Measurements from ENCODE around the gene IL10. TPM values are rescaled to one million over a fixed set of nuclear protein-coding genes. Genes with fewer than 3 reads are reported as not detected.
"Not testable (repeated sequence)": the region's sequence is repeated elsewhere in the genome, so short reads cannot be mapped to it uniquely, and the experiment has no call there.

Gene IL10
- total RNA-seq, 2 donors from 2014 or later = 0.93 to 3.1 TPM

DNA sequence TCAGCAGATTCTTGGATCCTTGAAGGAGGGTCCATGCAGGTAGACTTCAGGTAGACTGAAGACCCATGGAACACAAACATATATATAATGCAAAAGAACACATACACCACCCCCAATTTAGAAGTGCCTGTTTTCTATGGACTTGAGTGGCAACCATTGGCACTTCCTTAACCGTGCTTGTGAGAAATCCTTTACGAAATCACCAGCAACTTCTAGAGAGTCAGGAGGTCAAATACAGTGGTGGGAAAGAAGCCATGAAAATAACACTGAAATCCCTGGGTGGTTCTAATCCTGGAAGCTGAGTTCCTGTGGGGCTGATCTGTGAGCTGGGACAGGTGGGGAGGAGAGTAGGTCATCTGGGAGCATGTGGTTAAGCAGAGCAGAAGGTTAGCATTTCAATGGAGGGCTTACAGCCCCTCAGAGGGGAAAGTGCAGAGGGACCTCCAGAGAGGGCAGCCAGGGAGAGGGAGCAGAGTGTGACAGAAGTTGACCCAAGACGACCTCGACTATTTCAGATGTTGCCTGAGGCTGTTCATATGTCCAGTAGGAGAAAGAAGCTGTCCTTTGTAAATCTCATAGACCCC lies 13.0 kb upstream of the IL10 start:
- H3K27me3 ChIP-seq = no peaks in the 10 kb centered on the region
- H3K9me3 ChIP-seq = no peaks in the 10 kb centered on the region
- H3K27ac ChIP-seq = no peak overlapping the region
- DNase-seq (ENCODE audit: low spot score) = no peak
- H3K4me3 ChIP-seq = no peak overlapping the region
- TF ChIP-seq, protein P1, sequence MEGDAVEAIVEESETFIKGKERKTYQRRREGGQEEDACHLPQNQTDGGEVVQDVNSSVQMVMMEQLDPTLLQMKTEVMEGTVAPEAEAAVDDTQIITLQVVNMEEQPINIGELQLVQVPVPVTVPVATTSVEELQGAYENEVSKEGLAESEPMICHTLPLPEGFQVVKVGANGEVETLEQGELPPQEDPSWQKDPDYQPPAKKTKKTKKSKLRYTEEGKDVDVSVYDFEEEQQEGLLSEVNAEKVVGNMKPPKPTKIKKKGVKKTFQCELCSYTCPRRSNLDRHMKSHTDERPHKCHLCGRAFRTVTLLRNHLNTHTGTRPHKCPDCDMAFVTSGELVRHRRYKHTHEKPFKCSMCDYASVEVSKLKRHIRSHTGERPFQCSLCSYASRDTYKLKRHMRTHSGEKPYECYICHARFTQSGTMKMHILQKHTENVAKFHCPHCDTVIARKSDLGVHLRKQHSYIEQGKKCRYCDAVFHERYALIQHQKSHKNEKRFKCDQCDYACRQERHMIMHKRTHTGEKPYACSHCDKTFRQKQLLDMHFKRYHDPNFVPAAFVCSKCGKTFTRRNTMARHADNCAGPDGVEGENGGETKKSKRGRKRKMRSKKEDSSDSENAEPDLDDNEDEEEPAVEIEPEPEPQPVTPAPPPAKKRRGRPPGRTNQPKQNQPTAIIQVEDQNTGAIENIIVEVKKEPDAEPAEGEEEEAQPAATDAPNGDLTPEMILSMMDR (IDR thresholded peaks at IDR 0.05) = no peak
- no peaks in the 10 kb centered on the region for H3K36me3 ChIP-seq
- no peaks in the 10 kb centered on the region for H3K4me1 ChIP-seq

DNA sequence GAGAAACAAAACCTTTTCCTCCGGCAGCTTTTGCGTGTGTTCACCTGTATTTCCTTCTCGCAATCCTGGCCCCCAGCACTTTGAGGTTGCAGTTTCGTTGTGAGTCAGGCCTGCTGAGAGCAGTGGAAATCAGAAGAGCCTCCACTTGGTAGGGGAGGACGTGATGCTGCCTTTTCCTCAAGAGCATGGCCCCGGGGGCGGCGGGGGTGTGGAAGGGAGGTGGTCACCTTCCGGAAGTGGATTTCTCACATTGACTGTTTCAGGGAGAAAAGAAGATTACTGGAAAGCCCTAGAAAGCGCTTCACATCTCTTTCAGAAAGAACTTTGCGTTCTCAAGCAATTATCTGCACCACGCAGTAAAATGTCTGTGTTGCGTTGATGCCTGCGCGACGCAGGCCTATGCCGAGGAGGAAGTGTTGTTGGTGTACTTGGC lies 12.2 kb upstream of the IL10 start:
- H3K36me3 ChIP-seq = no peaks in the 10 kb centered on the region
- H3K4me1 ChIP-seq = no peaks in the 10 kb centered on the region
- TF ChIP-seq, protein P1 (IDR thresholded peaks at IDR 0.05) = no peak
- H3K27ac ChIP-seq = no peak overlapping the region
- DNase-seq (ENCODE audit: low spot score) = no peak
- no peak overlapping the region for H3K4me3 ChIP-seq
- H3K27me3 ChIP-seq = no peaks in the 10 kb centered on the region
- H3K9me3 ChIP-seq = no peaks in the 10 kb centered on the region

DNA sequence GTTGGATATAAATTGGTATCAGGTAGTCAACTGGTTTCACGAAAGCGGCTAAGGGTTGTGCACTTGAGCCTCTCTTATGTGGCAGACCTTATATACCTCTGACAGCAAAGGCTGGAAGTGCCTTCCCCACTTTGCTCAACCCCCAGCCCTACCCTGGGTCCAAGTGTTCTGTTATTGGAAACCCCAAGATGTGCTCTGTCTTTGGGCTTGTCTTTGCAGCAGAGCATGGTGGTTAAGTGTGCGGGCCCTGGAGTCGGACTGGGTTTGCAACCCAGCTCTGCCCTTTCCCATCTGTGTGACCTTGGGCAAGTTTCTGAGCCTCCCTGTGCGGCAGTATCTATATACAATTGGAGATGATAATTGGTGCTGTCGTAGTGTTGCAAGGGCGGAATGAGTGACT lies 11.2 kb upstream of the IL10 start:
- no peak overlapping the region for H3K27ac ChIP-seq
- H3K9me3 ChIP-seq = no peaks in the 10 kb centered on the region
- no peaks in the 10 kb centered on the region for H3K36me3 ChIP-seq
- TF ChIP-seq, protein P1 (IDR thresholded peaks at IDR 0.05) = no peak
- DNase-seq (ENCODE audit: low spot score) = no peak
- no peak overlapping the region for H3K4me3 ChIP-seq
- H3K27me3 ChIP-seq = no peaks in the 10 kb centered on the region
- H3K4me1 ChIP-seq = no peaks in the 10 kb centered on the region

DNA sequence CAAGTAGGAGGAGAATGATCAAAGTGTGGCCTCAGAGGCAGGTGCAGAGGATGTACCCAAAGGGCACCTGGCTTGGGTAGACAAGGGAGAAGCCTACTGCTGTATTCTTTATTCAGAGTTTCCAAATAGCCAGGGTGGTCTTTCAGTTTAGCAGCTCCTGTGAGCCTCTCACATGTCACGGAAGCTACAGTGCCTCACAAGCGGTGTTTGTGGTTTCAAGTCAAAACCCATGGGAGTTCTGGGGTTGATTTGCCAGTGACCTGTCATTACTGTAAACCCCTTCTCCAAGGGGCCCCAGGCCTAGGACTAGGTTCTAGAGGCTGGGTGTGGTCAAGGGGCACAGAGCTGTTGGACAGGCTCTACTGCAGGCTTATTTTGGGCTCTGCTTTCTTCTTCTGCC lies 10.2 kb upstream of the IL10 start:
- H3K27ac ChIP-seq = no peak overlapping the region
- H3K9me3 ChIP-seq = no peaks in the 10 kb centered on the region
- H3K4me3 ChIP-seq = no peak overlapping the region
- TF ChIP-seq, protein P1 (IDR thresholded peaks at IDR 0.05) = no peak
- H3K4me1 ChIP-seq = no peaks in the 10 kb centered on the region
- H3K27me3 ChIP-seq = no peaks in the 10 kb centered on the region
- no peaks in the 10 kb centered on the region for H3K36me3 ChIP-seq
- DNase-seq (ENCODE audit: low spot score) = no peak

DNA sequence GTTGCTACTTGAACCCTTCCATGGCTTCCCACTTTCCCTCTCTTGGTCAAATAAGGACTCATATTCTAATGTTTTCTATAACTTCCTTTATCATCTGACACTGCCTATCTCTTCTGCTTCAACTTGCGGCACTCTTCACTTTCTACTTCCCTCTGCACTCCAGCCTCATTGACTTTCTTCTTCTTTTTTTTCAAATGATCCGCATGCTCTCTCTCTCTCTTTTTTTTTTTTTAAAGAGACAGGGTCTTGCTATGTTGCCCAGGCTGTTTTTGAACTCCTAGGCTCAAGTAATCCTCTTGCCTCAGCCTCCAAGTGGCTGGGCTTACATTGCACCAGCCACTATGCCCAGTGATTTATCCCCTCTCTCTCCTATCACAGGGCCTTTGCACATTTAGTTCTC lies 7.3 kb upstream of the IL10 start:
- DNase-seq (ENCODE audit: low spot score) = no peak
- no peaks in the 10 kb centered on the region for H3K9me3 ChIP-seq
- no peaks in the 10 kb centered on the region for H3K4me1 ChIP-seq
- H3K4me3 ChIP-seq = no peak overlapping the region
- no peaks in the 10 kb centered on the region for H3K36me3 ChIP-seq
- H3K27ac ChIP-seq = no peak overlapping the region
- TF ChIP-seq, protein P1 (IDR thresholded peaks at IDR 0.05) = no peak
- no peaks in the 10 kb centered on the region for H3K27me3 ChIP-seq

DNA sequence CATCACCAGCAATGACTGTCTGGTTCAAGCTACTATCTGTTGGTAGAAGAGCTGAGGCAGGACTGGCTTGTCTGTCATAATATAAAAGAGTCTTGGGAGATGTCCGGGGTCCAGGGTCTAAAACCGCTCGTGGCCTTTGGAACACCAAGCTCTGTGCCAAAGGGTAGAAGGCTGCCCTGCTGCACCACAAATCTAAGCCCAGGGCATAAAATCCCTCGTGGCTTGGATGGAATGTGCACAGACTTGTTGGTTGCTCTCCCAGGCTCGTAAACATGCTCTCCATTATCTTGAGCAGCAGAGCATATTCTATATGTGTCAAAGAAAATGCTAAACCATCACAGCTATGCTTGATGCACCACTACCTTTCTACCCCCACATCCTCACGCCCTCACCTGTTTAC lies 6.6 kb upstream of the IL10 start:
- not testable (repeated sequence) for H3K27me3 ChIP-seq; H3K4me3 ChIP-seq; H3K9me3 ChIP-seq; DNase-seq (ENCODE audit: low spot score); H3K36me3 ChIP-seq; H3K4me1 ChIP-seq; H3K27ac ChIP-seq

All from right atrium auricular region (tissue), 2 donors.